Gastrocnemius medialis (tissue), 4 donors: Measurements from ENCODE around the gene KRT7. TPM values are rescaled to one million over a fixed set of nuclear protein-coding genes. Genes with fewer than 3 reads are reported as not detected.

Experiments
- ATAC-seq, 2 donors: fragments of 150-250 bp; one replicate each; pipeline ENCODE4 v1.9.1; 2016
- DNase-seq, 2 donors: peaks; one replicate each; pipeline ENCODE4 v3.0.0-alpha.2; 2019
- H3K27ac ChIP-seq, 4 donors: fragments of 200-600 bp; sonication (generic); 1 replicate in 1 of 4; 2 replicates in 3 of 4; pipeline ENCODE4 v1.5.1; 2016 to 2018; ENCODE audit warnings: mild to moderate bottlenecking in 2 of 4, moderate library complexity in 1 of 4
- H3K27me3 ChIP-seq, 3 donors: fragments of 200-600 bp; sonication (generic) in 2 of 3; 1 replicate in 1 of 3; 2 replicates in 2 of 3; pipeline versions ENCODE4 v1.5.1 to v1.6.0; 2016 to 2019; ENCODE audit warnings: mild to moderate bottlenecking in 1 of 3, moderate library complexity in 1 of 3
- H3K36me3 ChIP-seq, 2 donors: fragments of 200-600 bp; sonication (generic) in 1 of 2; one replicate each; pipeline ENCODE4 v1.5.1; 2017 to 2018
- H3K4me1 ChIP-seq, 2 donors: fragments of 200-600 bp; sonication (generic) in 1 of 2; one replicate each; pipeline ENCODE4 v1.5.1; 2016 to 2017; ENCODE audit warnings: mild to moderate bottlenecking in 2 of 2
- H3K4me3 ChIP-seq, 4 donors: fragments of 200-600 bp; sonication (generic) in 3 of 4; 1 replicate in 1 of 4; 2 replicates in 3 of 4; pipeline ENCODE4 v1.5.1; 2016 to 2019; ENCODE audit warnings: mild to moderate bottlenecking in 2 of 4
- H3K9me3 ChIP-seq, 3 donors: fragments of 200-600 bp; sonication (generic) in 2 of 3; 1 replicate in 1 of 3; 2 replicates in 2 of 3; pipeline ENCODE4 v1.5.1; 2016 to 2019
- CTCF ChIP-seq, 5 experiments: fragments of 450-650 bp in 3 of 5; fragments of 200-600 bp in 2 of 5; sonication (generic) in 2 of 5; IDR thresholded peaks in 4 of 5; conservative IDR thresholded peaks in 1 of 5; 1 replicate in 4 of 5; 2 replicates in 1 of 5; pipeline ENCODE4 v1.5.1; 2016 to 2019; ENCODE audit warnings: antibody characterized with exemption in 5 of 5, mild to moderate bottlenecking in 3 of 5, moderate library complexity in 3 of 5
- POLR2A ChIP-seq, 2 donors: fragments of 450-650 bp; IDR thresholded peaks; one replicate each; pipeline ENCODE4 v1.6.1; 2017; ENCODE audit warnings: antibody characterized with exemption in 2 of 2, mild to moderate bottlenecking in 2 of 2, moderate library complexity in 2 of 2
- in situ Hi-C, 4 donors: fragments of 200-750 bp; cut with MboI; loops; one replicate each; pipeline versions ENCODE4 v1.15.0 to v1.8.0; 2017; ENCODE audit warnings: low sequenced_read_pairs in 4 of 4
- intact Hi-C: fragments of 100-400 bp; cut with DNase I; formaldehyde crosslinking; loops from one replicate; pipeline ENCODE4 v1.15.1; 2023; ENCODE audit warnings: low total_unique reads
- total RNA-seq, 4 donors: library from RNA; depleted of rRNA; stranded (reverse); fragments of >200 nt; gene quantifications; one replicate each; pipeline versions ENCODE4 v1.1.0 to v1.2.3, GENCODE V29; 2016

Gene KRT7
- total RNA-seq, 4 donors from 2014 or later, result 0.39 to 4.4 (median 1.2) TPM

- in situ Hi-C loops (no loop called here), intact Hi-C loops (no loop called here)
- Histone ChIP-seq H3K4me3 (no peak within 1 kb of the TSS), H3K27me3 (peaks cover 0 to 5% (median 5%) of the 10 kb centered on the region in 3 donors), H3K9me3 (no peaks in the 10 kb centered on the region), H3K27ac (no peak within 1 kb of the TSS), H3K4me1 (no peaks in the 10 kb centered on the region), H3K36me3 (no peaks in the 10 kb centered on the region)
- TF ChIP-seq POLR2A (IDR thresholded peaks at IDR 0.05), result no peak
- no peak for TF ChIP-seq CTCF (IDR thresholded peaks at IDR 0.05 in 4 of 5, conservative IDR thresholded peaks at IDR 0.05 in 1 of 5)
- DNase-seq (no peak), ATAC-seq (no peak)
Measured at GRCh38 chr12:52291267-52291935, 58.4 kb downstream of the KRT7 start, which contains the start of gene KRT81. Gene KRT81 (minus strand): TSS chr12:52291534. CDS start chr12:52291465, 69 bp downstream.

- Histone ChIP-seq H3K4me3 (no peak overlapping the region), H3K4me1 (no peaks in the 10 kb centered on the region), H3K27me3 (peaks cover 0 to 5% (median 5%) of the 10 kb centered on the region in 3 donors), H3K9me3 (no peaks in the 10 kb centered on the region), H3K36me3 (no peaks in the 10 kb centered on the region), H3K27ac (no peak overlapping the region)
- no peak for DNase-seq
- in situ Hi-C loops (no loop called here), intact Hi-C loops (no loop called here)
- no peak for ATAC-seq
- TF ChIP-seq CTCF (IDR thresholded peaks at IDR 0.05 in 4 of 5, conservative IDR thresholded peaks at IDR 0.05 in 1 of 5) (no peak), POLR2A (IDR thresholded peaks at IDR 0.05) (no peak)
Measured at GRCh38 chr12:52293926-52294325, 60.9 kb downstream of the KRT7 start.

GRCh38 chr12:52294803-52295202, 61.8 kb downstream of the KRT7 start:
- no peak overlapping the region for H3K4me3 ChIP-seq
- H3K27me3 ChIP-seq, result peaks cover 0 to 5% (median 5%) of the 10 kb centered on the region in 3 donors
- intact Hi-C loops, result no loop called here
- no peaks in the 10 kb centered on the region for H3K9me3 ChIP-seq
- ATAC-seq (no peak), DNase-seq (no peak)
- no peaks in the 10 kb centered on the region for H3K36me3 ChIP-seq
- no peaks in the 10 kb centered on the region for H3K4me1 ChIP-seq
- in situ Hi-C loops, result no loop called here
- TF ChIP-seq CTCF (IDR thresholded peaks at IDR 0.05 in 4 of 5, conservative IDR thresholded peaks at IDR 0.05 in 1 of 5) (no peak), POLR2A (IDR thresholded peaks at IDR 0.05) (no peak)
- no peak overlapping the region for H3K27ac ChIP-seq

GRCh38 chr12:52295663-52296062, 62.6 kb downstream of the KRT7 start:
- peaks cover 0 to 5% (median 5%) of the 10 kb centered on the region in 3 donors for H3K27me3 ChIP-seq
- in situ Hi-C loops (no loop called here), intact Hi-C loops (no loop called here)
- DNase-seq (no peak), ATAC-seq (no peak)
- H3K9me3 ChIP-seq, result no peaks in the 10 kb centered on the region
- H3K36me3 ChIP-seq, result no peaks in the 10 kb centered on the region
- H3K27ac ChIP-seq, result no peak overlapping the region
- no peak overlapping the region for H3K4me3 ChIP-seq
- TF ChIP-seq CTCF (IDR thresholded peaks at IDR 0.05 in 4 of 5, conservative IDR thresholded peaks at IDR 0.05 in 1 of 5) (no peak), POLR2A (IDR thresholded peaks at IDR 0.05) (no peak)
- no peaks in the 10 kb centered on the region for H3K4me1 ChIP-seq
